ENCODE data around the gene ATCAY. TPM values are rescaled to one million over a fixed set of nuclear protein-coding genes. Genes with fewer than 3 reads are reported as not detected.

ATCAY gene
- polyA plus RNA-seq, 3 donors = not detected

DNA sequence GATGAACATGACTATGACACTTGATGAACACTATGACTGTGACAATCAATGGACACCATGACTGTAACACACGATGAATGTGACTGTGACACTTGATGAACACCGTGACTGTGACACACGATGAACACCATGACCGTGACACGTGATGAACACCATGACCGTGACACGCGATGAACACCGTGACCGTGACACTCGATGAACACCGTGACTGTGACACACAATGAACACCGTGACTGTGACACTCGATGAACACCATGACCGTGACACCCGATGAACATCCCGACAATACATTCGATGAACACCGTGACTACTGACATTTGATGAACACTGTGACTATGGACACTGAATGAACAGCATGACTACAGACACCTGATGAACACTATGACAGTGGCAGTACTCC lies 42.6 kb upstream of the ATCAY start:
- Mint-ChIP-seq H3K4me1 (no peaks in the 10 kb centered on the region), H3K9me3 (peaks cover 3 to 22% (median 15%) of the 10 kb centered on the region in 7 donors), H3K27me3 (ENCODE audit: low read depth in 3 of 3) (peaks cover 0 to 7% (median 5%) of the 10 kb centered on the region in 3 donors), H3K36me3 (no peaks in the 10 kb centered on the region), H3K27ac (no peak overlapping the region), H3K4me3 (no peak overlapping the region)
- no peaks in the 10 kb centered on the region for H3K4me1 ChIP-seq (ENCODE audit: control insufficient read depth in 1 of 2, insufficient read depth in 2 of 2, low read length in 2 of 2)
- H3K79me2 ChIP-seq (ENCODE audit: insufficient read depth, low read length) = no peaks in the 10 kb centered on the region
- no peak overlapping the region for H3K9ac ChIP-seq (ENCODE audit: insufficient read depth, low read length, poor library complexity, severe bottlenecking)
- H4K20me1 ChIP-seq (ENCODE audit: insufficient read depth, low read length) = no peaks in the 10 kb centered on the region
- no peak overlapping the region for H3K4me2 ChIP-seq (replicated peaks; ENCODE audit: extremely low read depth, low read length, poor library complexity, severe bottlenecking)
- DNase-seq = no peak
- H3K9me3 ChIP-seq (replicated peaks in 1 of 2; ENCODE audit: control insufficient read depth in 1 of 2, insufficient read depth in 1 of 2, low read length in 2 of 2) = peaks cover 15 to 16% of the 10 kb centered on the region in 2 donors
- intact Hi-C loops (cut with micrococcal nuclease) = no loop called here
- no peak overlapping the region for H3K4me3 ChIP-seq (replicated peaks in 1 of 3; ENCODE audit: low read depth in 2 of 3, low read length in 3 of 3)
- no peaks in the 10 kb centered on the region for H3K36me3 ChIP-seq (replicated peaks in 1 of 2; ENCODE audit: control insufficient read depth in 1 of 2, insufficient read depth in 2 of 2, low read length in 2 of 2)
- no peak overlapping the region for H3K27ac ChIP-seq (ENCODE audit: low read depth in 1 of 2, low read length in 2 of 2)
- TF ChIP-seq, protein P1, sequence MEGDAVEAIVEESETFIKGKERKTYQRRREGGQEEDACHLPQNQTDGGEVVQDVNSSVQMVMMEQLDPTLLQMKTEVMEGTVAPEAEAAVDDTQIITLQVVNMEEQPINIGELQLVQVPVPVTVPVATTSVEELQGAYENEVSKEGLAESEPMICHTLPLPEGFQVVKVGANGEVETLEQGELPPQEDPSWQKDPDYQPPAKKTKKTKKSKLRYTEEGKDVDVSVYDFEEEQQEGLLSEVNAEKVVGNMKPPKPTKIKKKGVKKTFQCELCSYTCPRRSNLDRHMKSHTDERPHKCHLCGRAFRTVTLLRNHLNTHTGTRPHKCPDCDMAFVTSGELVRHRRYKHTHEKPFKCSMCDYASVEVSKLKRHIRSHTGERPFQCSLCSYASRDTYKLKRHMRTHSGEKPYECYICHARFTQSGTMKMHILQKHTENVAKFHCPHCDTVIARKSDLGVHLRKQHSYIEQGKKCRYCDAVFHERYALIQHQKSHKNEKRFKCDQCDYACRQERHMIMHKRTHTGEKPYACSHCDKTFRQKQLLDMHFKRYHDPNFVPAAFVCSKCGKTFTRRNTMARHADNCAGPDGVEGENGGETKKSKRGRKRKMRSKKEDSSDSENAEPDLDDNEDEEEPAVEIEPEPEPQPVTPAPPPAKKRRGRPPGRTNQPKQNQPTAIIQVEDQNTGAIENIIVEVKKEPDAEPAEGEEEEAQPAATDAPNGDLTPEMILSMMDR (IDR thresholded peaks at IDR 0.05) = no peak
- H3K27me3 ChIP-seq (ENCODE audit: control insufficient read depth in 2 of 2, insufficient read depth in 2 of 2, low read length in 2 of 2) = no peaks in the 10 kb centered on the region
- WGBS (ENCODE audit: insufficient coverage) = 97% methylated on average over 19 of the region's 19 CpGs
- H2AFZ ChIP-seq (ENCODE audit: insufficient read depth, low read depth, low read length, poor library complexity, severe bottlenecking) = no peak overlapping the region

DNA sequence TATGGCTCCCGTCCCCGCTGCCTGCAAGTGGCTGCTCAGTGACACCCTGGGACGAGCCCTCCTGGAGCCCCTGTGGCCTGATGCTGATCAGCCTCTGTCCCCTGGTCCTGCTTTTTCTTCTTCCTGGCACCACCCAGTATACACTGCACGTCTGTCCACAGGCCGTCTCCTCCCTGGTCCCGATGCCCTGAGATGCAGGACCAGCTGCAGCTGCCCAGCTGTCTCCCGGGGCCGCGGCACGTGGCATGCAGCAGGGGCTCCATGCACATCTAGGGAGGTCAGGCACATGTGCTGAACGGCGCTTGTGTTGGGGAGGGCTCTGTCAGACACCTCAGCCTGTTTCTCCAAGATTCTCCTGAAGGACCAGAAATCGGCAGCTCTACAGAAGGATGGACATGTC lies 41.8 kb upstream of the ATCAY start:
- no peak overlapping the region for H2AFZ ChIP-seq (ENCODE audit: insufficient read depth, low read depth, low read length, poor library complexity, severe bottlenecking)
- no peaks in the 10 kb centered on the region for H3K36me3 Mint-ChIP-seq
- H3K4me3 ChIP-seq (replicated peaks in 1 of 3; ENCODE audit: low read depth in 2 of 3, low read length in 3 of 3) = no peak overlapping the region
- H3K4me2 ChIP-seq (replicated peaks; ENCODE audit: extremely low read depth, low read length, poor library complexity, severe bottlenecking) = no peak overlapping the region
- H3K27ac Mint-ChIP-seq = no peak overlapping the region
- H3K79me2 ChIP-seq (ENCODE audit: insufficient read depth, low read length) = no peaks in the 10 kb centered on the region
- TF ChIP-seq, protein P1 (IDR thresholded peaks at IDR 0.05) = no peak
- peaks cover 3 to 22% (median 15%) of the 10 kb centered on the region in 7 donors for H3K9me3 Mint-ChIP-seq
- no peaks in the 10 kb centered on the region for H3K4me1 ChIP-seq (ENCODE audit: control insufficient read depth in 1 of 2, insufficient read depth in 2 of 2, low read length in 2 of 2)
- H3K9me3 ChIP-seq (replicated peaks in 1 of 2; ENCODE audit: control insufficient read depth in 1 of 2, insufficient read depth in 1 of 2, low read length in 2 of 2) = peaks cover 15 to 16% of the 10 kb centered on the region in 2 donors
- H3K36me3 ChIP-seq (replicated peaks in 1 of 2; ENCODE audit: control insufficient read depth in 1 of 2, insufficient read depth in 2 of 2, low read length in 2 of 2) = no peaks in the 10 kb centered on the region
- no peaks in the 10 kb centered on the region for H3K27me3 ChIP-seq (ENCODE audit: control insufficient read depth in 2 of 2, insufficient read depth in 2 of 2, low read length in 2 of 2)
- intact Hi-C loops (cut with micrococcal nuclease) = no loop called here
- H3K9ac ChIP-seq (ENCODE audit: insufficient read depth, low read length, poor library complexity, severe bottlenecking) = no peak overlapping the region
- peaks cover 3 to 7% (median 3%) of the 10 kb centered on the region in 3 donors for H3K27me3 Mint-ChIP-seq (ENCODE audit: low read depth in 3 of 3)
- peak overlapping the region in 1 of 2 donors; percentile 1 for H3K4me3 Mint-ChIP-seq
- no peaks in the 10 kb centered on the region for H3K4me1 Mint-ChIP-seq
- no peak for DNase-seq
- 93% methylated on average over 11 of the region's 13 CpGs for WGBS (ENCODE audit: insufficient coverage)
- no peak overlapping the region for H3K27ac ChIP-seq (ENCODE audit: low read depth in 1 of 2, low read length in 2 of 2)
- no peaks in the 10 kb centered on the region for H4K20me1 ChIP-seq (ENCODE audit: insufficient read depth, low read length)
